Rectal smooth muscle tissue (tissue), 1 donor: Measurements from ENCODE around the gene LCORL.

Experiments
- H3K27ac ChIP-seq: one replicate; pipeline ENCODE4 v1.7.0; 2013; ENCODE audit warnings: low read depth, low read length, inconsistent platforms
- H3K27me3 ChIP-seq: one replicate; pipeline ENCODE4 v1.7.0; 2013; ENCODE audit warnings: low read length; ENCODE audit not compliant: control insufficient read depth, insufficient read depth
- H3K36me3 ChIP-seq: one replicate; pipeline ENCODE4 v1.7.0; 2013; ENCODE audit warnings: low read length; ENCODE audit not compliant: control insufficient read depth, insufficient read depth
- H3K4me1 ChIP-seq: one replicate; pipeline ENCODE4 v1.7.0; 2013; ENCODE audit warnings: low read length; ENCODE audit not compliant: control insufficient read depth, insufficient read depth
- H3K4me3 ChIP-seq: one replicate; pipeline ENCODE4 v1.7.0; 2013; ENCODE audit warnings: low read length
- H3K9ac ChIP-seq: one replicate; pipeline ENCODE4 v1.7.0; 2013; ENCODE audit warnings: low read length

Gene LCORL

GRCh38 chr4:17912011-17912410, 109.5 kb downstream of the LCORL start:
- Histone ChIP-seq H3K4me3 (no peak overlapping the region), H3K27me3 (no peaks in the 10 kb centered on the region), H3K27ac (no peak overlapping the region)

DNA sequence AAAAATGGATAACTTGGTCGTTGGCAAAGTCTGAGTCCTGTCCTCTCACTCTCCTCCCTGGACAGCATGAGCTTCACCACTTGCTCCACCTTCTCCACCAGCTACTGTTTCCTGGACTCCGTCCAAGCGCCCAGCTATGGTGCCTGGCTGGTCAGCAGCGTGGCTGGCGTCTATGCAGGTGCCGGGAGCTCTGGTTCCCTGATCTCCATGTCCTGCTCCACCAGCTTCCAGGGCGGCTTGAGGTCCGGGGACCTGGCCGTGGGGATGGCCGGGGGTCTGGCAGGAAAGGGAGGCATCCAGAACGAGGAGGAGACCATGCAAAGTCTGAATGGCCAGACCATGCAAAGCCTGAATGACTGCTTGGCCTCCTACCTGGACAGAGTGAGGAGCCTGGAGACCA, 109.9 kb downstream of the LCORL start:
- Histone ChIP-seq H3K4me1 (no peaks in the 10 kb centered on the region), H3K27ac (no peak overlapping the region), H3K27me3 (no peaks in the 10 kb centered on the region), H3K36me3 (no peaks in the 10 kb centered on the region), H3K9ac (no peak overlapping the region), H3K4me3 (no peak overlapping the region)

More at GRCh38 chr4:17912011-17912410, 109.5 kb downstream of the LCORL start:
- Histone ChIP-seq H3K4me1 (no peaks in the 10 kb centered on the region), H3K9ac (no peak overlapping the region), H3K36me3 (no peaks in the 10 kb centered on the region)

DNA sequence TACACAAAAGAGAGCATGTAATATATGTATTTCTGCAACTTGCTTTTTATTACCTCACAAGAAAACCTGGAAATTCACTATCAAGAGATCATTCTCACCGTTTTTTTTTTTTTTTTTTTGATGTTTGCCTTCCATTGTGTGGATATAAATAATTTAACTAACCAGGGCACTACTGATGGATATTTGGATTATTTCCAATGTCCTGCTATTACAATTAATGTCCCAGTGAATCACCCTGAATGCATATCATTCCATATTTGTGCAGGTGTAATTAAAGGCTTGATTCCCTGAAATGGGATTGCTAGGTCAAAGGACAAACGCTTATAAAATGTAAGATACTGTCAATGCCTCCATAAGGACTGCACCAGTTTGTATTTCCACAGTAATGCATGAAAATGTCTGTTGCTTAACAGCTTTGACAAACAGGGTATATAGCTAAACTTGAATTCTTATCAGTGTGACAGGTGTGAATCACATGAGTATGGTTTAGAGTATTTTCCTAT, 123.0 kb downstream of the LCORL start:
- H3K27ac ChIP-seq, result no peak overlapping the region
- H3K36me3 ChIP-seq, result no peaks in the 10 kb centered on the region
- no peak overlapping the region for H3K9ac ChIP-seq
- H3K4me3 ChIP-seq, result no peak overlapping the region
- no peaks in the 10 kb centered on the region for H3K27me3 ChIP-seq
- no peaks in the 10 kb centered on the region for H3K4me1 ChIP-seq

DNA sequence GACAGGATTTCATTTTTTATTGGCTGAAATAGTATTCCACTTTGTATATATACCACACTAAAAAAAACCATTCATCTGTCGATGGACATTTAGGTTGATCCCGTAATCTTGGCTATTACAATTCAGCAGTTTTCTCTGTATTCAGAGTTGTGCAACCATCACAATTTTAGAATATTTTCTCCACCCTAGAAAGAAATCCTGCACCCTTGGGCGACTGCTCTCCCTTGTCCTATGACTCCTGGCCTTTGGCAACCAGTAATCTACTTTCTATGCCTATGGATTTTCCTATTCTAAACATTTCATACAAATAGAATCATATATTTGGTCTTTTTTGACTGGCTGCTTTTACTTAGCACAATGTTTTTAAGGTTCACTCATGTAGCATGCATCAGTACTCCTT, 126.1 kb downstream of the LCORL start:
- H3K36me3 ChIP-seq, result no peaks in the 10 kb centered on the region
- H3K4me1 ChIP-seq, result no peaks in the 10 kb centered on the region
- H3K27ac ChIP-seq, result no peak overlapping the region
- no peak overlapping the region for H3K9ac ChIP-seq
- no peaks in the 10 kb centered on the region for H3K27me3 ChIP-seq
- H3K4me3 ChIP-seq, result no peak overlapping the region

GRCh38 chr4:17894421-17894820, 127.1 kb downstream of the LCORL start:
- Histone ChIP-seq H3K36me3 (no peaks in the 10 kb centered on the region), H3K9ac (no peak overlapping the region), H3K4me1 (no peaks in the 10 kb centered on the region), H3K4me3 (no peak overlapping the region), H3K27me3 (no peaks in the 10 kb centered on the region), H3K27ac (no peak overlapping the region)

GRCh38 chr4:17889692-17890091, 131.9 kb downstream of the LCORL start:
- Histone ChIP-seq H3K36me3 (no peaks in the 10 kb centered on the region), H3K27ac (no peak overlapping the region), H3K27me3 (no peaks in the 10 kb centered on the region)

DNA sequence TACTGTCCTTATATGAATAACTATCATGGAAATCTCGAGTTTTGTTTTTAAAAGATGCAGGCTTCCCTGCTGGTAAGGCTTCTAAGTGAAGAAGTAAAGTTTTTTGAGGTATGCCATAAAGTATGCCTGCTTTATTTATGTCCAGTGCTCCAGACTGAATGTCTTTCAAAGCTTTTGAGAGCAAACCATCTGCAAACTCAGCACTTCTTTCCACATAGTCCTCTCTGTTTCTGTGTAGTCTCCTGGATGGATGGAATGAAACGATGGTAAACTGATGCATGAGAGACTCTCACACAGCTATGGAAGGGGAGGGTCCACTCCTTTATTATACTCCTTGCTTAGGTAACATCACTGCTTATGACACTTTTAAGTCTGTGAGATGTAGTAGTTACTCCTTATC, 137.0 kb downstream of the LCORL start:
- Histone ChIP-seq H3K4me1 (no peaks in the 10 kb centered on the region), H3K9ac (no peak overlapping the region), H3K27me3 (no peaks in the 10 kb centered on the region), H3K4me3 (no peak overlapping the region), H3K27ac (no peak overlapping the region), H3K36me3 (no peaks in the 10 kb centered on the region)

More at GRCh38 chr4:17889692-17890091, 131.9 kb downstream of the LCORL start:
- Histone ChIP-seq H3K9ac (no peak overlapping the region), H3K4me3 (no peak overlapping the region), H3K4me1 (no peaks in the 10 kb centered on the region)

GRCh38 chr4:17884063-17884462, 137.5 kb downstream of the LCORL start:
- no peak overlapping the region for H3K4me3 ChIP-seq

GRCh38 chr4:17877661-17878060, 143.9 kb downstream of the LCORL start:
- Histone ChIP-seq H3K36me3 (no peaks in the 10 kb centered on the region), H3K9ac (no peak overlapping the region), H3K4me1 (no peaks in the 10 kb centered on the region), H3K27me3 (no peaks in the 10 kb centered on the region), H3K27ac (no peak overlapping the region), H3K4me3 (no peak overlapping the region)

More at GRCh38 chr4:17884063-17884462, 137.5 kb downstream of the LCORL start:
- no peaks in the 10 kb centered on the region for H3K4me1 ChIP-seq
- no peaks in the 10 kb centered on the region for H3K27me3 ChIP-seq
- no peak overlapping the region for H3K9ac ChIP-seq
- no peak overlapping the region for H3K27ac ChIP-seq
- no peaks in the 10 kb centered on the region for H3K36me3 ChIP-seq

DNA sequence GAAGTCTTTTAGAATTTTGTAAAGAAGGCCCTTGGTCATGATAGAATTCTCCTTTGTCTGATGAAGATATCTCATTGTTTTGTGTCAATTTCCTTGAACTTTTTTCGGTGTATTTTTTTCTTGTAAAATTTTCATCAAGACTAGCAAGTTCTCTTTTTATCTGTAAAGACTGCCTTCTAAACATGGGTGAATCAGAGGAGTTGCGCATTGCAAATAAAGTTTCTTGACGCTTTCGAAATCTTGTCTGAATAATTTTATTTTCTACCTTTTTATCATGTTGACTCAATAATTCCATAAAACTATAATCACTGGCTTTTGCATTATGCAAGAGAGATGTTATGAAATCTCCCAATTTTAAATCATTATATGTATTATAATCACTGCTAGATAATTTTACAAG, 144.6 kb downstream of the LCORL start:
- Histone ChIP-seq H3K9ac (no peak overlapping the region), H3K27me3 (no peaks in the 10 kb centered on the region), H3K27ac (no peak overlapping the region), H3K4me3 (no peak overlapping the region), H3K36me3 (no peaks in the 10 kb centered on the region), H3K4me1 (no peaks in the 10 kb centered on the region)

- Histone ChIP-seq H3K4me1 (no peaks in the 10 kb centered on the region), H3K4me3 (no peak overlapping the region), H3K27me3 (no peaks in the 10 kb centered on the region), H3K36me3 (no peaks in the 10 kb centered on the region), H3K9ac (no peak overlapping the region), H3K27ac (no peak overlapping the region)
These were observed 146.0 kb downstream of the LCORL start for GRCh38 chr4:17875402-17876070.

- H3K27me3 ChIP-seq, result no peaks in the 10 kb centered on the region
- H3K36me3 ChIP-seq, result no peaks in the 10 kb centered on the region
- H3K27ac ChIP-seq, result no peak overlapping the region
- H3K4me3 ChIP-seq, result no peak overlapping the region
- no peaks in the 10 kb centered on the region for H3K4me1 ChIP-seq
- H3K9ac ChIP-seq, result no peak overlapping the region
These were observed 152.2 kb downstream of the LCORL start for GRCh38 chr4:17869327-17869726.

DNA sequence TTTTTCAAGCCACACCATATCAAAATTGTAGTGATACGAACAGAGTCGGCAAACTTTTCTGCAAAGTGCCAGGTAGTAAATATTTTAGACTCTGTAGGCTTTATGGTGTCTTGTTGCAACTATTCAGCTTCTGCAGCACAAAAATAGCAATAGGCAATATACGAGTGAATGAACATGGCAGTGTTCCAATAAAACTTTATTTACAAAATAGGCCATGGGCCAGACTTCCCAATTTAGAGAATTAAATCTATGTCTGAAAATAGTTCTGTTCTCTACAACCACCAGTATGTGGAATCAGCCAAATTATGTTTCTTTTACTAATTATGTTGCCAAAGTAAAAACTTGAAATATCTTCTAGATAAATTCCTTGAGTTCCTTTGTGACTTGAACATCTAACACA, 154.3 kb downstream of the LCORL start:
- Histone ChIP-seq H3K36me3 (no peaks in the 10 kb centered on the region), H3K4me3 (no peak overlapping the region), H3K9ac (no peak overlapping the region), H3K27me3 (no peaks in the 10 kb centered on the region), H3K4me1 (no peaks in the 10 kb centered on the region), H3K27ac (no peak overlapping the region)
